ENCODE measurements around the gene GPALPP1.
"Not testable (repeated sequence)": the region's sequence is repeated elsewhere in the genome, so short reads cannot be mapped to it uniquely, and the experiment has no call there.

The GPALPP1 gene, protein sequence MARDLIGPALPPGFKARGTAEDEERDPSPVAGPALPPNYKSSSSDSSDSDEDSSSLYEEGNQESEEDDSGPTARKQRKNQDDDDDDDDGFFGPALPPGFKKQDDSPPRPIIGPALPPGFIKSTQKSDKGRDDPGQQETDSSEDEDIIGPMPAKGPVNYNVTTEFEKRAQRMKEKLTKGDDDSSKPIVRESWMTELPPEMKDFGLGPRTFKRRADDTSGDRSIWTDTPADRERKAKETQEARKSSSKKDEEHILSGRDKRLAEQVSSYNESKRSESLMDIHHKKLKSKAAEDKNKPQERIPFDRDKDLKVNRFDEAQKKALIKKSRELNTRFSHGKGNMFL

DNA sequence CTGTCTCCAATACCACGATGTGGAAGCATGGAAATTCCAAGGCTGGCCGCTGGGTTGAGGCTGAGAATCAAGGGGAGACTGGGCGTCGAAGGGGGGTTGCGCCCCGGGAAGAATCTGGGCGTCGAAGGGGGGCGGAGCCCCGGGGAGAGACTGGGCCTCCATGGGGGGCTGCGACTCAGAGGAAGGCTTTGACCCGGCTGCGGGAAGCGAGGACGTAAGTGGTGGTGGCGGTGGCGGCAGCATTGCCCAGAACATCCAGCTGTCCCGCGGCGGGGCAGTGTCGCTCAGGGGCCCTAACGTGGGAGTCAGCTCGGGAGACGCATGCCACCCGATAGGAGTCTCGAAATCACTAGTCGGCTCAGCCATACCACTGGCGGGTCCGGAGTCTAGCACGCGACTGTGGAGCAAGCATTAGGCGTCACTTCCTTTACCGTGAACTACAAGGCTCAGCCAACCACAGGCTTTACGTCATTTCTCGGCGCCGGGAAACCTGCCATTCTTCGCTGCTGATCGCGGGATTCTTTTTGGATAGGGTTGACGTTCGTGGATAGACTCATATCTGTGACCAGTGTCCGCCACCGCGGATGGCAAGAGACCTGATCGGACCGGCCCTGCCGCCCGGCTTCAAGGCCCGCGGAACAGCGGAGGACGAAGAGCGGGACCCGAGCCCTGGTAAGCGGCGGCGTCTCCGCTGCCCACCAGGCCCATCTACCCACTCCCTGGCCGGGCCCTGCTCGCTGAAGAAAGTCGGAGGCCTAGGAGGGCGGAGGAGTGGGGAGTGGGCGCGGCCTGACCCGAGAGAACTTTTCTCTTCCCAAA is at the start of gene GPALPP1, which contains the start of gene NUFIP1:
Gene GPALPP1, plus strand, starts transcription at position 468 of the 819 bp plus-strand sequence. Its CDS starts 117 bp downstream, at position 585.
Gene NUFIP1, minus strand, starts transcription at position 401 of the 819 bp plus-strand sequence. Its CDS starts 35 bp downstream, at position 366.
- DNase-seq (ENCODE audit: low spot score), result peak; percentile 91

DNA sequence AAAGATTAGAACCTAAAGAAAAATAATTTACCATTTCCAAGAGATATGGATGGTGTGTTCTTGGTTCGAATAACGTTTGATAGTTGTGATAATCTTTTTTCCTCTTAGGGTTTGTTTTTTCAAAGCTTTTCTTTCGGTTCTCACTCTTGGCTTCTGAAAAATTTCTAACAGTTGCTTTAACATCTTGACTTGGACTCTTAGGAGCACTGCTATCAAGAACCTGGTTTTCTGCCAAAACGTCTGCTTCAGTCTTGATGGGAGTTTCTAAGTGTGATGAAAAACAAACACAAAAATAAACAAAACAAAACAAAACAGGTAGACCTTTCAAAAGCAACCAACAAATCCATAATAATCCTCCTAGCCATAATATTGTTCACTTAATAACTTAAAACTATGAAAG is 45.9 kb upstream of the GPALPP1 start:
- DNase-seq (ENCODE audit: low spot score), result not testable (repeated sequence)

DNA sequence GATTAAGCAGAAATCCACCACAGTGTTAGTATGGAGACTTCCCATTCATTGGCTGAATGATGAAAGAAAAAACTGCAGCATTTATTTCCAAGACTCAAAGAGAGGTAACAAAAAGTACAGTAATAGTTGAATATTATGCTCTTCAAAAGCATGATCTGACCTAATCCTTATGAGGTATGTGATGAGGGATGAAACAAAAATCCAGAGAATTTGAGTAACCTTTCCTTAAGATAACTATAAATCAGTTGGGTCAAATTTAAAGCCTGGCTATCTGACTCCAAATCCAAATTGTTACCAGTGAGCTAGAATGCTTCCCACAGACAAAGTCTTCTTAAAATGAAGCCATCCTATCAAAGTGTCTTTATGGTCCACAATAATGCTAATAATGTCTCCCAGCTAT is 38.2 kb upstream of the GPALPP1 start:
- DNase-seq (ENCODE audit: low spot score), result peak; percentile 36

DNA sequence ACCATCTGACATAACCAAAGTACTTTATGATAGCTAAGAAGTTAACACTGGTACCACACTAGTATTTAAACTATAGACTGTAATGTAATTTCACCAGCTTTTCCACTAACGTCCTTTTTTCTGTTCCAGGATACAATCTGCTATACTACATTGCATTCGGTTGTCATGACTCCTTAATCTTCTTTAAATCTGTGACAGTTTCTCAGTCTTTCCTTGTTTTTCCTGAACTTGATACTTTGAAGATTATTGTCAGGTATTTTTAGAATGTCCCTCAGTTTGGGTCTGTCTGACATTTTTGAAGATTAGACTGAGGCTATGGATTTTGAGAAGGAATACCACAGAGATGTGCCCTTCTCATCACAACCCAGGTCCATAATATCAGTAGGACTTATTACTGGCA is 36.7 kb upstream of the GPALPP1 start:
- no peak for DNase-seq (ENCODE audit: low spot score)

DNA sequence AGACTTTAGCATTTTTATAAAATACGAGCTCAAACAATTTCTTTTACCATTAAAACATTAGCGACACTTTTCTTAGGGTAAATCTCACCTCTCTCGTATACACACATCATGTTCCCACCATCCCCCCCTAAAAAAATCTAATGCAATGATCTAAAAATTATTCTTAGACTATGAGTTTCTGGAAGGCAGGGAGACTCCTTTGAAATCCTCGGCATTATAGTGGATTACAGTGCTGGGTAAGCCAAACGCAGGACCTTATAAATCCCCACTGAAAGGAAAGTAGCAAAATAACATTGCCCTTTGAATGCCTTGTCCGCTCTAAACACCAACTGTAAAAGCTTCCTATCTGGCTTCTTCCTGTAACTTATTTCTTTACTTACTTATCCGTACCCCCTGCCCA is 35.1 kb upstream of the GPALPP1 start:
- DNase-seq (ENCODE audit: low spot score), result no peak

DNA sequence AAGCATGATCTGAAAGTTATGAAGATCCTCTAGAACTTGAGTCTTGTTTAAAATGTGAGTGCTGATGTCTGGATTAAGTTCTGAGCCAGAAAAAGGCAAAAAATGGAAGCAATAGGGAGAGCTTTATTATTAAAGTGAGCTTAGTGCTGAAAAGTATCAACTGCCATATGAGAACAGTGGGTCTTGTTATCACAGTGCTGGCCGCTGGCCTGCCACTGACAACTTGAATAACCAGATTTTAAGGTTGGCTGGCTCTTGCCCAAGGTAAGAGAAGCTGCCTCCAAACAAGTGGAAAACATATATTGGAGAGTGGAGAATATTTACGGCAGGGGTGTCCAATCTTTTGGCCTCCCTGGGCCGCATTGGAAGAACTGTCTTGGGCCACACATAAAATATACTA is 33.9 kb upstream of the GPALPP1 start:
- DNase-seq (ENCODE audit: low spot score), result no peak

DNA sequence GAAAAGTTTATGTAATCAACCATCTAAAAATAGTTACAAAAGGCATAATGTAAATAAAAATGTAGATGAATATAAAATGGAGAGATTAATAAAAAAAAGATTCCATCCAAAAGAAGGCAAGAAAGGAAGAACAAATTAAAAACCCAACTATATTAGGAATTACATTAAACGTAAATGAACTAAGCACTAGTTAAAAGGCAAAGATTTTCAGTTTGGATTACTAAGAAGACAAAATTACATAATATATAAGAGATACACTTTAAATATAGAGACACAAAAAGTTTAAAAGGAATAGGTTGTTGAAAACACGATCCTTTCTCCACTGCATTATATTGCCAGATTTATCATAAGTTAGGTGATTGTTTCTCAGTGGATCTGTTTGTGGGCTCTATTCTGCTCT is 27.3 kb upstream of the GPALPP1 start:
- no peak for DNase-seq (ENCODE audit: low spot score)

DNA sequence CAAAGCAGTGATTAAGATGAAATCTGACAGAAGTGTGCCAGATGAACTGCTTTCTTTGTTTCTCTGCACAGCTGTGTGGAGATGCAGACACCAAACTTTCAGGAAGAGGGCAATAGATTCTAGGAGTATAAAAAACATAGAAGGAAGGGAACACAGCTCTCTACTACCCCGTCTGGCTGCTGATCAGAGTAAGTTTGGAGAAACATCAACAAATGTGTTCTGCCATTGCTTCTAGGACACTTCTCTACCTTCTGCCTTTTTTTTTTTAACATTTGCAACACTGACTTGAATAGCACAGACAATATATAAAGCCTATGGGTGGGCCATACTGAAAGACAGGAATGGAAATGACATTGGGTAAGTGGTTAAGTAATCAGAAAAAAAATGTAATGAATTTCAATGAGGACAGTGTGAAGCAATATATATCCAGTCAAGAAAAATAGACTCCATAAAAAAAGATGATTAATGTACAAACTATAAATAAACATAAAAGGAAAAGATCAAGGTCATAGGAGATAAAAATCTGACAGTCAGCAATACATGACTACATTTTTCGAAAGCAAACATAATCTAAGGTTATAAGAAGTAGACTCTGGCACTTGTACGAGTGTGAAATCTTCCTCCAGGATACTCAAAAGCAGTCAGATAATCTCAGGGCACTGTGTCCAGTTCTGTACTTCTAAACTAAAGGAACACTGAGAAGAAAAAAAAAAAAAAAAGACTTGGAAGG is 21.5 kb upstream of the GPALPP1 start:
- DNase-seq (ENCODE audit: low spot score), result no peak

DNA sequence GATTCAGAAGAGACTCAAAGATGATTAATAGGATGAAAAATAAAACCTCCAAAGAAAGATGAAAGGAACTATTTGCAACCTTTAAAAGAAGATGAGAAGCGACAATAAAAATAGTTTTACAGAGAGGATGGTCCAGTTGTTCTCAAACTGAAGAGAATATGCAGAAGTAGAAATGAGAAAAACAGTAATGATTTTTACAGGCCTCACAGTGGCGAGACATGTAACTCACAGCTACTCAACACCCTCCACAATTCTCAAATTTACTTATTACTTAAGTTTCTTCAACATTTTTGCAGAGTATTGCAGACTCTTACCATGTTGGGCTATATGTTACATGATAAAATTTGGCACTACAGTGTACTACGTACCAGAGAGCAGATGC is 20.9 kb upstream of the GPALPP1 start:
- DNase-seq (ENCODE audit: low spot score), result no peak

DNA sequence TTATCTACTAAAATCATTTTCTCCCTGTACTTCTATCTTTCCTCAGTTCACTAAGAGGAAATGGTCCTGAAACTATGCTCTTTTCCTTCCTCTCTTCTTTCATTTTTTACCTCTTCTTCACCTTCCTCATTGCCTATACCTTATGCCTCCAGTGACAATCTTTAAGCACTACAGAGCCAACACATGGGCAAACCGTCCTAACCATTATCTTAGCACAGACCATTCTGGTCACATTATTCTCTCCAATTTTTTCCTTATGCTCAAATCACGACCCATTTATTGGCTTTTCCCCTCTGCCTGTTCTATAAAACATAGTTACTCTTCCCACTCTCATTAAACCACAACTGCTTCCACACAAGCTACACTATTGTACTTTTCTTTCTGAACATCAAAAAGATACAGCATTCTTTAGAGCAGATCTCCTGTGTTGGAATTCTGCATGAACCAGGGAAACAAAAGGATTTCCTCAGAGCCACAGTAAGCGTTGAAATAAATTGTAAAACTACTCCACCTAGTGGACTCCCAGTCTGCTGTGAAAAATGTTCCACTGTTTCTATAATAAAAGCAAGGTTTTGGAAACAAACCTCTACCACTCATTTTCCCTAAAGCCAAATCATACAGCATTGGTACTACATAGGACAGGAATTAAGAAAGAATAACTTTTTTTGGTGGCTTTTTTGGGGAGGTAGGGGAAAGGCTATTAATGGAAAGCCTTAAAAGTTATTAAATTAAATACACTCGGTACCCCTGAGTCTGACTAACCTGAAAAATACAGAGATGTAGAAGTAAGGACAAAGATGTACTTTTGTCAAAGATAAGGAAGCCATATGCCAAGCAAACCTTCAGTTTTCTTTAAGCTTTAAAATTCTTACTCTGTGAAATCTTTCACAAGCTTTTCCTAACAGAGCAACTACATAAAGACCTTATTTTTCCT is 19.5 kb upstream of the GPALPP1 start:
- peak; percentile 58 for DNase-seq (ENCODE audit: low spot score)

DNA sequence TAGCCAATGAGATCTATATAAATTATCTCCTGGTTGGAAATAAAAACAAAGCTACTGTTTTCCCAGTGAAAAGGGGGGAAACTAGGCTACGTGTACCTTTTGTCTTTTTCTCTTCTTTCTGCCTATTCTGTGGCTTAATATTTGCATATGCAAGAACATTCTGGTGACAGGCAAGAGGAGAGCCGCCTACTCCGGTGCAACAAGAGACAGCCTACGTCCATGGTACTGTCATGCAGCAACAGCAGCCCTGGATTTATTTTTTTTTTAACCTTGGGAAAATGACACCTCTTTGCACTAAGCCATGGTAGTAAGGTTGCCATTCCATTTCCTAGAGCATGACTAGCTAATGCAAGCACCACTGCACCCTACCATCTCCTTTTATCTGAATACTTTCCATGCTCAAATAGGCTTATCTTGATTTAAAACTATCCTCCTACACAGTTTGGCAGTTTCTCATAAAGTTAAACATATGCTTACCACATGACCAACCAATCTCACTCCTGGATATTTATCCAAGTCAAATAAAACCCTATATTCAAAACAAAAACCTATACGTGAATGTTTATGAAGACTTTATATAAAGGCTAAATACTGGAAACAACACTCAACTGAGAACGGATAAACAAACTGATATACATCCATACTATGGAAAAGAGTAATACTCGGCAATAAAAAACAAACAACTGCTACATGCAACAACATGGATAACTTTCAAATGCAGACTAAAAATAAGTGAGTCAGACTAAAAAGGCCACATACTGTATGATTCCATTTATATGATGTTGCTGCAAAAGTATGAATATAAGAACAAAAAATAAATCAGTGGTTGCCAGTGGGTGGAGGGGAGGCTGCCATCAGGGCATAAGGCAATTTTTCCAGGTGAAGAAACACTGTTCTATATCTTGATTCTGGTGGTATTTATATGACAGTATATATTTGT is 17.4 kb upstream of the GPALPP1 start:
- DNase-seq (ENCODE audit: low spot score), result no peak

DNA sequence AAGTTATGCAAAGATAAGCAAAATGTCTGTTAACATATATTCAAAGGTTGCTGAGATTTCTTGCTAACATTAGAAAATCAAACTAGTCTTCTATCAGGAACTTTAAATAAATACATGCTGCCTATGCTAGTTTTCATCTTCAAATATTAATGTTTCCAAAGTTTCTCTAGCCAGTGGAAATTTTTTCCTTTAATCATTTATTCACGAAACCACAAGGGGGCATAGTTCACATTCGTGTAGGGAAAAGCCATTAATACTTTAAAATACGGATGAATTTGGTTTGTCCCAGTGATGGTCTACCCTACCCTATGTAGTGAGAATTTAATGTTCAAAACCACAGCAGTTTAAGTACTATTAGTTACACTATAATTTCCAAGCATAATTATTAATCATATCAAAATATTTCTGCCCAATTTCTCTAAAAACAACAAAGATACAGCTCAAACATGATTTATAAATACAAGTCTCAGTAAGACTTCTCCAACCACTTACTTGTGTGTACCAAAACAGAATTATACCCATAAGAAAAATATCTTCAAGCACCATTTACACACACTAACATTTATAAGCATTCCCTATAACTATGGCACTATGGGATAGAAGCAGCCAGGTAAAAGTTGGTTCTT is 16.3 kb upstream of the GPALPP1 start:
- DNase-seq (ENCODE audit: low spot score), result peak; percentile 31

DNA sequence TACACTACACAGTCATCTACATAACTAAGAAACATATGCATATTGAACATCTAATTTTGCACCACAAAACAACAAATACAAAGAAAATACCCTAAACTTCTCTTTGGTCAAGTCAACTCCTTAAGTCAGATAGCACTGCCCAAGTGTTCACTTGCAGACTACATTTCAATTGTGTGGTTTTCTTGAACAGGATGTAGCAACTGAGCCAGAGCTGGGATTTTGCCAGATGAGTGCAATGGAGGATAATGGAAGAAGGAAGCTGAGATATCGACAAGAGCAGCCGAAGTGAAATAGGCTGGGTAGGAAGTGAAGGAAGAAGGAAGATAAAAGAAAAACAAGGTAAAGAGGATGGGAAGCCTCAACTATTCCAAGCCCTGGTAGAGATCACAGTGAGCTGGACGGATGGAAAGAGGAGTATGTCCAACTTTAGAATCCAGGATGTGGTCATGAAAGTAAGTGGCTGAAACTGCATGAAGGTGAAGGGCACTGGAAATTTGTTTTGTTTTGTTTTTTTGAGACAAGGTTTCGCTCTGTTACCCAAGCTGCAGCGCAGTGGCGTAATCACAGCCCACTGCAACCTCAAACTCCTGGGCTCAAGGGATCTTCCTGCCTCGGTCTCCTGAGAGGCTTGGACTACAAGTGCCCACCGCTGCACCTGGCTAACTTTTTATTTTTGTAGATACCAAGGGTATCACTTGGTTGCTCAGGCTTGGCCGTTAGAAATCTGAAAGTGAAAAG is 15.1 kb upstream of the GPALPP1 start:
- peak; percentile 42 for DNase-seq (ENCODE audit: low spot score)

DNA sequence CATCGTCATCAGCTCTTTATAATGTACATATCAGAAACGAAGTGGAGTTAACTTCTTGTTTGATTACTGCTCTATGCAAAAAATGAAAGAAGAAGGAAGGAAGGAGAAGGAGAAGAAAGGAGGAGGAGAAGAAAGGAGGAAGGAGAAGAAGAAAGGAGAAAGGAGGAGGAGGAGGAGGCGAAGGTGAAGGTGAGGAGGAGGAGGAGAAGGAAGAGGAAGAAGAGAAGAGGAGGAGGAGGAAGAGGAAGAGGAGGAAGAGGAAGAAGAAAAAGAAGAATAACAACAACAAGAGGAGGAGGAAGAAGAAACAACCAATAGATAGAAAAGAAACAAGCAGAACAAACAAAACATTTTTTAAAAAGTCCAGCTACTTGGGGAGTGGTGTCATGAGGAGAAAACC is 13.1 kb upstream of the GPALPP1 start:
- DNase-seq (ENCODE audit: low spot score), result no peak

DNA sequence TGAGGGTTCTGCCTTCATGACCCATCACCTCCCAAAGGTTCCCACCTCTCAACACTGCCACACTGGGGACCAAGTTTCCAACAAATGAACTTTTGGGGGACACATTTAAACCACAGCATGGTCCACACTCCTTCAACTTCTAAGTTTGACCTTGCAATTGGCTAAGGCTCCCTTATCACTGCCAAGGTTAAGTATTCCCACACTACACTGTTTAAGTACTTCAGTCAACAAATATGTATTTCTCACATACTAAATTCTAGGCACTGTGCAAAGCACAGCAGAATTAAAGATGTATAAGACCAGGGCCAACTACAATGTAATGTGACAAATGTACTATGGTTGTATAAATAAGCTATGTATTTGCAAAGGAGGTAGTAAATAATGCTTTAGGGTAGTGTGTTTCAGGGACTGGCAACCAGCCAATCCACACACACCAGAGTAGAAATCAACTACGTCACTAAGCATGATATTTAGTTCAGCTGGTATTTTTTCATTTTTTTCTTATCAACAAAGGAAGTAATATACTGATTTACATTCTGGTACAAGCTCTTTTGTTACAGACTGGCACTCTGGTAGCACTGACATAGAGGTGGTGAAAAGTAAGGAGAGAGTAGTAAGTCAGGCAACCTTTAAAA is 12.3 kb upstream of the GPALPP1 start:
- DNase-seq (ENCODE audit: low spot score), result no peak

DNA sequence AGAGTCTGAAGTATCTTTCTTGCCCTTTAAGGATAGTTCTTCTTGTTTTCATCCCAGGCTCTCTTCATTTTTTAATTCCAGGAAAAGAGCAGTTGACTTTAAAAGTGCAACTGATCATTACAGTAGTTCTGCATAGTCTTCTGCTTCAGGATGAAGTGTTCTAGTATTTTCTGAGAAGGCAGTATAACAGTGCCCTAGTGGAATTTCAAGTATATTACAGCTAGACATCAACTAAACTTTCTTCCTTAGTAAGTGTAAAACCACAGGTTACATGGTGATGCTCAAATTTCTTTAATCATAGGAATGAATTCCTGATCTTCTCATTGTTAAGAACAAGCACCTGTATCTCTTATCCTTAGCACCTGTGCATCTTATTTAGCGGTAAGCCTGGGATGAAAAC is 11.0 kb upstream of the GPALPP1 start:
- no peak for DNase-seq (ENCODE audit: low spot score)

DNA sequence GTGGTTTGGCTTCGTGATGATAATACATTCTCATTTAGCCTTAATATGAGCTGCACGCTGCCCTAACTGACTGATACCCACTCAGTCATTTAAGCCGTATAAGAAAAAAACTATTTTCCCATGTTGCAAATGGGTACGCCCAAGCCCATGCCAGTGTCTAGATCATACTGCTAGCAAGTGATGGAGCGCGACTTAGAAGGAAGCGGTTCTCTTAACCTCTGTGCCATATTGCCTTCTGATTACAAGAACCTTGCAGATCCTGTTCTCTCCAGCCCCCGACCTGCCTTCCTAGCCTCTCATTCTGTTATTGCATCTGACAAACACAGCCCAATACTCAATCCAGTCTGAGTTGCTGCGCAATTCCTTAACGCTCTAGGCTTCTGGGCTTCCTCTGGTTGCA is 603 bp downstream of the GPALPP1 start:
- no peak for DNase-seq (ENCODE audit: low spot score)

DNA sequence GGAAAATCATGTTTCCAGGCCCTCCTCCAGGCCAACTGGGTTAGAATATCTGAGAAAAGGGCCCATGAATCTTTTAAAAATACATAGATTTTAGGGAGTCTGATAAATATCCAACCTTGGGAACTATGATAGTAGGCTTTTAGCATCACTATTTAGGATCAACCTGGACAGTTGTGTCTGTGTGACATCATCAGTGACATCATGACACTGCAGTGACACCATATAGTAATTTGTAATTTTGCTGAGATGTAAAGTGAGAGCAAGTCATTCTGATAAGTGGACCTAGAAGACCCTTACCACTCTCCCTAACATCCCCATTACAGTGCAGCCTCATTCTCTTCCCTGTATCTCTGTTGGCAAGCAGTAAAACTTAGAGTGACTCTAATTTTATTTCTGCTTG is 14.1 kb downstream of the GPALPP1 start:
- DNase-seq (ENCODE audit: low spot score), result no peak

DNA sequence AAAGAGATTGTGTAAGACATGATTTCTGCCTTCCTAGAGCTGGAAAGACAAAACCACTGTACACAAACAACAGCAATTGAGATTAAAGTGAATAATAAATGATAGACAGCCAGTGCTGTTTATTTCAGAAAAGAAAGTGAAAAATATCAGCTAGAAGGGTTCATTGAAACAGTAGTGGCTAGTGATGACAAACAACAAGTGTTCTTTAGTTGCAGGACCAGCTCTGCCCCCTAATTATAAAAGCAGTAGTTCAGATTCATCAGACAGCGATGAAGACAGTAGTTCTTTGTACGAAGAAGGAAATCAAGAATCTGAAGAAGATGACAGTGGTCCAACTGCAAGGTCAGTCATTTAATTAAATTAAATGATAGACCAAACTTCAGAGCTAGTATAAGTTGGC is 14.8 kb downstream of the GPALPP1 start:
- no peak for DNase-seq (ENCODE audit: low spot score)

Measured in kidney tubule cell (primary cell).